SHP77 treated with DMSO at 0.1 percent for 48 hours (cell line): ENCODE data around the gene HVCN1.
"Not testable (repeated sequence)": the region's sequence is repeated elsewhere in the genome, so short reads cannot be mapped to it uniquely, and the experiment has no call there.

ENCODE experiments used
- DNase-seq: peaks from one replicate; lab custom pipeline; 2025; lab: John Stamatoyannopoulos, UW

HVCN1 gene, protein sequence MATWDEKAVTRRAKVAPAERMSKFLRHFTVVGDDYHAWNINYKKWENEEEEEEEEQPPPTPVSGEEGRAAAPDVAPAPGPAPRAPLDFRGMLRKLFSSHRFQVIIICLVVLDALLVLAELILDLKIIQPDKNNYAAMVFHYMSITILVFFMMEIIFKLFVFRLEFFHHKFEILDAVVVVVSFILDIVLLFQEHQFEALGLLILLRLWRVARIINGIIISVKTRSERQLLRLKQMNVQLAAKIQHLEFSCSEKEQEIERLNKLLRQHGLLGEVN

DNA sequence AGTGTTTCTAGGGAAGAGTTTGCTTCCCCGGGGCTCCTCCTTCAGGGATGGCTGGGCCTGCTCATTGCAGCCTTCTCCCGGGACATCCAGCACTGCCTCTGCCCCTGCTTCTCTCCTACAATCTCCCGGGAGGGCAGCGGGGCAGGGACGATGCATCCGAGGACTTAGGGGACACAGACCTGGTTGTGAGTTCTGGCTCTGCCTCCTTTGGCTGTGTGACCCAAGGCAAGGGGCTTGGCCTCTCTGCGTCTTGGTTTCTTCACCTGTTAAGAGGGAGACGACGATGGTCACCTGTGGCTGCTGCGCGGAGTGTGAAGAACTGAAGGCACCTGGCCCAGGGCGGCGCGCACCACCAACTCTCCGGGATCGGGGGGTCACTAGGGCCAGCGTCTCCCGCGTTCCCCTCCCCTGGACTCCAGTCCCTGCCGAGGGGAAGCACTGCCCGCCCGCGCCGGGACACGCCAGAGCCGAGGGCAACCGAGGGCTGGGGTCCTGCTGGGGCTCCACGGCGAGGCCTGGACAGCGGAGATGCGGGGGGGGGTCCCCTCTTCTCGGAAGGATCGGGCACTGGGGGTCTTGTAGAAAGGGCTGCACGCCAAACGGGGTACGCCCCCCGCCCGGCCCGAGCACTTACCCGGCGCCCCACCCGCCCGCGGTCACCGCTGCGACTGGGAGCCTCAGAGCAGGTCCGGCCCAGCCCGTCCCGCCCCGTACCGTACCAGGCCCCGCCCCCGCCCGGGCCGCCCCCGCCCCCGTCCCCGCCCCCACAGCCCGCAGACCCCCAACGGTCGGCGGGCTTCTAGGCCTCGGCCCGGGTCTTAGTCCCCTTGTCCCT lies at the start of gene HVCN1:
Gene HVCN1, minus strand, starts transcription at position 670 of the 835 bp plus-strand sequence. CDS start 5,870 bp downstream, outside the sequence.
- DNase-seq, result no peak

DNA sequence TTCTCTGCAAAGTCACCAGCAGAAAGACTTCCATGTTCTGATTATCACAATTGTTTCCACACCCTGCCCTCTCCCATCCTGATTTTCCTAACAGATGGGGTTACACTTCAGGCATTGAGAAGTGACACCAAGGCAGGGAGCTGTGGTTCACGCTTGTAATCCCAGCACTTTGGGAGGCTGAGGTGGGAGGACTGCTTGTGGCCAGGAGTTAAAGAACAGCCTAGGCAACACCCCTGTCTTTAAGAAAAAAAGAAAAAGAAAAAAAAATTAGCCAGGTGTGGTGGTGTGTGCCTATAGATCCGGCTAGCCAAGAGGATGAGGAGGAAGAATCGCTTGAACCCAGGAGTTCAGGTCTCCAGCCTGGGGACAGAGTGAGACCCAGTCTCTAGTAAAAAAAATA lies 48.6 kb upstream of the HVCN1 start:
- no peak for DNase-seq

DNA sequence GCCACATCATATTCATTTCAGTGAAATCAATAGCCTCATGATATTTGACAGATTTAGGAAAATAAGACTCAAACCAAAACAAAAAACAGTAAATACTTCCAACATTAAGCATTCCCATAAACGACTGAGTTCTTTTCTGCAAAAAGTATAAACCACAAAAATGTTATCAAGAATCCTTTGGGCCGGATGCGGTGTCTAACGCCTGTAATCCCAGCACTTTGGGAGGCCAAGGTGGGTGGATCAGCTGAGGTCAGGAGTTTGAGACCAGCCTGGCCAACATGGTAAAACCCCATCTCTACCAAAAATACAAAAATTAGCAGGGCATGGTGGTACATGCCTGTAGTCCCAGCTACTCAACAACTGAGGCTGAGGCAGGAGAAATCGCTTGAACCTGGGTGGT lies 48.1 kb upstream of the HVCN1 start:
- not testable (repeated sequence) for DNase-seq

DNA sequence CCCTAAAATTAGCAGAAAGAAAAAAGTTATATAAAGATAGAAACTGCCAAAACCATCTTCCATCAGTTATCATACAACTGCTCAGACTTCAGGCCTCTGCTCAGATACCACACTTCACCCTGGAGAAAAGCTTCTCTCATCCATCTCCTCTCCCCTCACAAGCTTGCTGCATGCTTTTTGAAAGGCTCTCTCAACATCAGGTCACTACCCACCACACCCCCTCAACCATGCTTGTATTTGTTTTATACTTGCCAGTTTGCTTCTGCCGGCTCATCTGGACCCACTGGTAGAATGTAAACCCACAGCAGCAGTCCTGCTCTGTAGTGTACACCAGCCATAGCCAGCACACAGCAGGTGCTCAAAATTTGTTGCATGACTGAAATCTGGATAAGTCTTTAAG lies 45.0 kb upstream of the HVCN1 start:
- DNase-seq, result no peak

DNA sequence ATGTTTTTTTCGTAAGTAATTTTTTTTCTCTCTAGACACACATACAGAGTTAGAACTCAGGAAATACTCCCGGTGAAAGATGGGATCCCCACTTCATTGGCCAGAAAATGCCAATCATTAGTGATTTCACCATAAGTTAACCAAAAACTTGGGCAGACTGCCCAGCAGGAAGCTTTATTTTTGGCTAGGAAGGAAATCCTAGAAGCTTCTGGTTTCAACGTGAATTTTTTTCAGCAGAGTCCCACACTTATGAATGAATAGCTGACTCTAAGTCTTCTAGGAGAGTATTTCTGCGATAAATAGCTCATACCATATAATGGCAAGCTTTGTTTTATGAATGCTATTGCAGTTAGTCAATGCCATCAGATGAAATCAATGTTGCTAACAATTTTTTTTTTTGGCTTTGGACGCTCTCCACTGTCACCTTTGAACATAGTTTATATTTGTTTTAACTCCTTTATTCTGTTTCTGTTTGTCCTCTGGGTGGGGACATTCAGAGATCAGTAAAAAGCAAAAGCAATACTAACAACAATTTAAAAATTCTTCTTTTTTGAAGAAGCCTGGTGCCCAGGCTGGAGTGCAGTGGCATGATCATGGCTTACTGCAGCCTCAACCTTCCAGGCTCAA lies 44.3 kb upstream of the HVCN1 start:
- no peak for DNase-seq

DNA sequence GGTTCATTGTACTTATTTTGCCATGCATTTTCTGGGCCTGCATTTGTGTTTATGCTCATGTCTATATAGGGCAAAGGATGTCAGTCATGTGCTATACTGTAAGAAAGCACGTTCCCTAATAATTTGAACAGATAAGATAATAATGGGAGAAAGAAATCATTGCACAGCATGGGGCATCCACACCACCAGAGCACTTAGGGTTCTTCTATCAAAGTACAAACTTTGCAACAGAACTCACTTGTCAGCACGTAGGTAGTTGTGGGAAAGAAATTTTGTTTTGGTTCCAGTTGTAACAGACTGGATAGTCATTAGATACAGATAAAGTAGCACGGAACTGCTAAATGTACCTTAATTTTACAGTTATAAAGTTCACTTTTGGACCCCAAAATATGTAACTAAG lies 43.7 kb upstream of the HVCN1 start:
- no peak for DNase-seq

DNA sequence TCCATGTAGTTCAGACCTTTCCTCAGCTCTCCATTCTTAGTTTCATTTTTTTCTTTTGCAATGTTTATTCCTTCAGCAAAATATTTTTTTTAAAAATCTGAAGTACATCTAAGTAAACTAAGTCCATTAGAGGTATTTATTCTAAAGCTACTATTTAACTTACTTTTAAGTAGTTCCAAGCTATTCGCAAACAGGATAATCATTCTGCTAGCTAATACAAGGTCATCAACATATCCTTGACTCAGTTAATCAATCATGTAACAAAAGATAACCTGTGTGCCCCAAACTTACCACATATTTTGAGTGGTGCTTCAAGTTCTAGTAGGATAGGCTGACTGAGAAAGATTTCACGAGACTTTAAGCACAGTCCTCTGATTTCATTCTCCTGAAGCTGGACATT lies 42.6 kb upstream of the HVCN1 start:
- no peak for DNase-seq

DNA sequence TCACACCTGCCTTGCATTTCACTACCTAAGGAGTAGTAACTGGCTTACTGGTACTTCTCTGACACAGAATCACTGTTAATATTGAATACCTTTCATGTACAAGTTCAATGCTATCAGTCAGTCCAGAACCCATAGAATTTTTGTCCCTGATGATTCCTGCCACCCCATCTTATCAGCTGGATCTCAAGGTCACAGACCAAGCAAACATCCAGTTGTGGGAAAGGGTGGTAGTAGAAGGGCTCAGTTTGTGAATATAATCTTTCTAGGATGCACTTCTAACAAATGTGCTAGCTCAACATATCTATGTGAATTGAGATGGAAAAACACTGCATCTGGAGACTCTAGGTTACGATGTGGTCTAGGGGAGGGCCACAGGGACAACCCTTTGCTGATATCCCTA lies 39.7 kb upstream of the HVCN1 start:
- DNase-seq, result no peak

DNA sequence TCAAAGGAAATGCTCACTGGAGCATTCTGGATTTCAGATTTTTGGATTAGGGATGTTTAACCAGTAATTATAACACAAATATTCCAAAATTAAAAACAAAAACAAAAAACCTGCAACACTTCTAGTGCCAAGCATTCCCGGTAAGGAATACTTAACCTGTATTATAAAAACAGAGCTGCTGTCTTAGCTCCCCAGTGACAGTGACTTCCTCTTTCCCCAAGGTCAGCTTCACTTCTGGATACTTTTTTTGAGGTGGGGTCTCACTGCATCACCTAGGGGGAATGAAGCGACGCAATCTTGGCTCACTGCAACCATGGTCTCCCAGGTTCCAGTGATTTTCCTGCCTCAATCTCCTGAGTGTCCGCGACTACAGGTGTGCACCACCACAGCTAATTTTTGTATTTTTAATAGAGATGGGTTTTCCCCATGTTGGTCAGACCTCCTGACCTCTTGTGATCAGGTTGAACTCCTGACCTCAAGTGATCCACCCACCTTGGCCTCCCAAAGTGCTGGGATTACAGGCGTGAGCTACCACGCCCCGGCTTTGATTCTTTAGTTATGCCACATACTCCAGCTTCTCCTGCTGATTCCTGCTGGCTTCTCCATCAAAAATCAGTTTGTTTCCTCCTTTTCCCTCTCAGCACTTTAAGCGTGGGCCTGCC lies 37.9 kb upstream of the HVCN1 start:
- DNase-seq, result no peak

DNA sequence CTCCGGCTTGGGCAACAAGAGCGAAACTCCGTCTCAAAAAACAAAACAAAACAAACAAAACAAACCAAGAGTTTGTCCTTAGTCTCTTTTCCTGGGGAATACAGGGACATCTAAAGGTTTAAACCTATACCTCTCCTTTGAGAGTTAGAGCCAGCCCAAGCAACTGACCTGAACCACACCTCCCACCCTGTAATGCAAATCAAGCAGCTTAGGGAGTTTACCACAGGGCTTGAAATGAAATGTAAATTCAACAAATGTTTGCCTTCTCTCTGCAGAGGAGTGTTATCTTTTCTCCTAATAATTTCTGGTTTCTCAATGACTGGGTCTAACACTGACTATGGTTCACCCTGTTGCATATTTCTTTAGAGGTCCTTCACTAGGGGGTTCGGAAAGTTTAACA lies 37.1 kb upstream of the HVCN1 start:
- no peak for DNase-seq

DNA sequence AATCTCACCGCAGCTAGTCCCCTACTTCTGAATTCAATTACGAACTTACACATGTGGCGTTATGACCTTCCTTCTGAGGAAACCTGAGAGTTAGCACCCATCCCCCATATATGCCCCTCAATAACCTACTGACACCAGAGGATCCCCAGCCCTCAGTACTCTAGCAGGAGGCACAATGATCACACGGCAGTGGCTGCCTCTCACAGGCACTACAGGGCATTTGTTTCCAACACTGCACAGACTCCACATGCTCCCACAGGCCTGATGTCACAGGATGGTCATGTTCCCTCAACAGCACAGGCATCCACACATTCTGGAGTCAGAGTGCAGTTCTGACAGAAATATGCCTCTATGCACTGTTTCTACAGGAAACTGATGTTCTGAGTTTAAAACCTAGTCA lies 36.4 kb upstream of the HVCN1 start:
- no peak for DNase-seq

DNA sequence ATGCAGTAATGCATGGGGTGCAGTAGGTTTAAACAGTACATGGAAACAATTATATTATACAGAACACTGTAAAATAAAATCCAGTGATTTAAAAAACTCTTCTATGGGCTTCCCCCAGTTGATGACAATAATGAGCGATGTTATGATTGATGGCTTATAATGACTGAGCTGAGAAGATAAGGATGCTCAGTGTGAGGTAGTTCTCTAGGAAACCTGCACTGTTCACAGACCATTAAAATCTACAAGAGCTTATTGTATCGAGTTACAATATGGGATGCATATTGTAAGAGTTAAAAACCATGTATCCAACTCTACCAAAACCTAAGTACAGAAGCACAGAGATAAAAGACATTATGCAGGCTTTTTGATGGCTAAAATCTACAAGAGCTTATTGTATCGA lies 34.0 kb upstream of the HVCN1 start:
- DNase-seq, result not testable (repeated sequence)

DNA sequence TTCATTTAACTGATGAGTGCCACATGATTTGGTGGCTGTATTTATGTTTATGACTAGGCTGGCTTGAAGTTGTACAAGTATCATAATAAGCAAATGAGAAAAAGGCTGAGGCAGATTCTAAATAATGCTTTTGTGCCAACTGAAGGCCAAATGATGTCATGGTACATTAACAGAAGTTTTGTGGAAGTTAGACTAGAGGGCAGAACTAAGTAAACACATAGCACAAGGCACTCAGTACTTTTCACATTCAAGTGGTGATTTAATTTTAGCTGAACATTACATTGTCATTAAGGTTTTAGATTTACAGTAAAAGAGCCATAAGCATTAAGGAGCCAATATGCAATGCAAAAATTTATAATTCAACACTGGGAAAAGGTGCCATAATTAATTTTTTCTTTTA lies 32.7 kb upstream of the HVCN1 start:
- no peak for DNase-seq

DNA sequence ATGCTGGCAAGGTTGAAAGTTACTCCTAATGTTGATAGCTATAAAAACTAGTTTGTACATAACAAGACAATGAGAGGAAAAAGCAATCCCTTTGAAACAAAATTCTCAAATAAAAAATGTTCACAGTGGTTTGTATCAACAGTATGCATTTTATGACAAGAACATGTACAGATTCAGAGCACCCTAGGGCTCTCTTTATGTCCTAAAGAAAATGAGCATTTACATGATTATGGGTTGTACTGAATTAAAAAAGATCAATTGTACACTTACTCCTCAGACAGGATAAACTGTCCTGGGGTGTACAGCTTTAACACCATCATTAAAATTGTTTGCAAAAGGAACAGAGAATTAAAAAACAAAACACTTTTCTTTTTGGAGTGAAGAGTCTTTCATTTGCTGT lies 31.6 kb upstream of the HVCN1 start:
- no peak for DNase-seq

DNA sequence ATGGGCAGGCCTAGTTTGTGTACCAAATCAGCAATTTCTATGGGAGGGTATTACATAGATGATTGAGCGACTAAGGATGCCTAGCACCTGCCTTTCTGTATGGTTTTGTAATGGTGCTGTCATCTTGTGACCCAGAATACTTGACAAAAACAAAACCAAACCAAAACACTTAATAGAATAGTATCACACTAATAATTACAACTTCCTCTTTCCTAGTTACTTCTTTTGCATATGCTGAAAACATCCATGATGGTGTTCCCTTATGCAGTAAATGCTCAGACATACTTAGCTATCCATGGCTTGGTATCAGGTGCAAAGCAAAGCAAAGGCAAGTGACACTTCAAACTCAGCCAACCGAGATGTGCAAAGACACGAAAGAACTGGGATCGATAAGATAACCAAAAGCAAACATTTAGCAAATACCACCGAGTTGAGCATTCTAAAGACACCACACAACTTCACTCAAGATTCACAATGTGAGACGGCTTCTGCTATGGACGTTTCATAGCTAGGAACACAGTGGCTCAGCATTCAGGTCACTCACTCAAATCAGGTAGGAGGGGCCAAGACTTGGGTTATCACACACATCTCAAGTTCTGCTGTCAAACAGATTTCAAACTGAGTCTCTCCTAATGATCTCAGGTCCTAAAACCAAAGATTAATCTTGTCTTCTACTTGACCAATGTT lies 29.4 kb upstream of the HVCN1 start:
- DNase-seq, result no peak

DNA sequence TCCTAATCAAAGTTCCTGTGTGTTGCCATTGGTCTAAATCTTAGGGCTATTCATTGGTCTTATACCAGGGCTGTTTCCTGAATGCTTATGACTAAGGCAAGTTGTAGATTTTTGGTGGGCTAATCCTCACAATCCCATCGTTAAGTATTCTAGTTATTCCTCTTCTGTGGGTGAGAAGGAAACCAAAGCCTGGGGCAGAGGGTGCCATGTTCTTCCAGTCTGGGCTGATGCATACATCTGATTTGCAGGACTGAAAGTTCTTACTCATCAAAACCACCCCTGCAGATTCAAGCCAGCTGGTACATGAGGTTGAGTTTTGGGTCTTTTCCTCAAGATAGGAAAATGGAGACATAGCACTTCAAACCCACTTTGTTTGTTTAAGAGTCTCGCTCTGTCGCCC lies 28.1 kb upstream of the HVCN1 start:
- DNase-seq, result no peak

DNA sequence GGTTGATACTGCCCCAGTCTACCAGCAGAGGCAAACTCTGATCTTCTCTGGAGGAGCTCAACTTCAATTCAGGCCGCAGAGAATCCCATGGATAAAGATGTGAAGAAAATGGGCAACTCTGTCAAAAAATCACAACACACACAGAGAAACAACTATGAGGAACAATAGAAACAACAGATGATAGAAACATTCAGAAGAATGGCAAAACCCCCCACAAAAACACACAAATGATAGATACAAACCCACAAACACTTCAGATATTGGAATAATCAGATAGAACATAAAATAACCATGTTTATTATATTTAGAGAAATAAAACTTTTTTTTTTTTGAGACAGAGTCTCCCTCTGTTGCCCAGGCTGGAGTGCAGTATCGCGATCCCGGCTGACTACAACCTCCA lies 20.0 kb upstream of the HVCN1 start:
- no peak for DNase-seq

DNA sequence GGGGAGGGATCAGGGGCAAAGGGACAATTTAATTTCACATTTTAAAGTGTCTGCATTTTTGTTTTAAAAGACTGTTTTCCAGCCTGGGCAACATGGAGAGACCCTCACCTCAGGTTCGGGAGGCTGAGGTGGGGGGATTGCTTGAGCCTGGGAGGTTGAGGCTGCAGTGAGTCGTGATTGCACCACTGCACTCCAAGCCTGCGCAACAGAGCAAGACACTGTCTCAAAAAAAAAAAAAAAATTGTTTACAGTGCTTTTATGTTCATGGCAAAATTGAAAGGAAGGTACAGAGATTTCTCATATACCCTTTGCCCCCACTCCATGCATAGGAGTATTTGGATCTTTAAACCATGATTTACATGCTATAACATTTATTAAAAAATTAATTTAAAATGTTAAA lies 16.4 kb upstream of the HVCN1 start:
- no peak for DNase-seq

DNA sequence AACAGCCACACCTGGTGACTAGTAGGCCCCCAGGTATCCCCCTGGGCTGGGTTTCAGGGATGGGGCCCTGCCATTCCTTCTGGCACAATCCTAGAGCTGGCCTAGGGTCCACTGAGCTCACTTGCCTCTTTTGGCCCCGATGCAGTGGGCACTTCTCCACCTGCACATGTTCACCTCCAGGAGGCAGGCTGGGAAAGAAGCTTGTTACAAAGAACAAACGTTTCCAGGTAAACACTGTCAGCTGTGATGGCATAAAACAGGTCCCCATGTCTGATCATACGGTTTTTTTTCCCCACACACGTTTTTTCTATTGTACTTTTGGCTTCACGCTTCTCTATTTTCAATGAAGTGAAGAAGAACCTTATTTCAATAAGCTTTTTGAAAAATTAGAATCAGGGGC lies 15.8 kb upstream of the HVCN1 start:
- peak; percentile 20 for DNase-seq

DNA sequence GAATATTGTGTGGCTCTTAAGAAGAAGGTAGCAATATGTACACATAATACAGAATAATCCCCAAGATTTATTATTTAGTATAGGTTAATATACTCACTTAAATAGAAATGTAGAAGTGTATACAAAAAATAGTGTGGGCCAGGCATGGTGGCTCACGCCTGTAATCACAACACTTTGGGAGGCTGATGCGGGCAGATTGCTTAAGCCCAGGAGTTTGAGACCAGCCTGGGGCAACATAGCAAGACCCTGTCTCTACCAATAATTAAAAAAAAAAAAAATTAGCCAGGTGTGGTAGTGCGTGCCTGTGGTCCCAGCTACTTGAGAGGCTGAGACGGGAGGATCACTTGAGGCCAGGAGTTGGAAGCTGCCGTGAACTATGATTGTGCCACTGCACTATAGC lies 15.3 kb upstream of the HVCN1 start:
- no peak for DNase-seq

DNA sequence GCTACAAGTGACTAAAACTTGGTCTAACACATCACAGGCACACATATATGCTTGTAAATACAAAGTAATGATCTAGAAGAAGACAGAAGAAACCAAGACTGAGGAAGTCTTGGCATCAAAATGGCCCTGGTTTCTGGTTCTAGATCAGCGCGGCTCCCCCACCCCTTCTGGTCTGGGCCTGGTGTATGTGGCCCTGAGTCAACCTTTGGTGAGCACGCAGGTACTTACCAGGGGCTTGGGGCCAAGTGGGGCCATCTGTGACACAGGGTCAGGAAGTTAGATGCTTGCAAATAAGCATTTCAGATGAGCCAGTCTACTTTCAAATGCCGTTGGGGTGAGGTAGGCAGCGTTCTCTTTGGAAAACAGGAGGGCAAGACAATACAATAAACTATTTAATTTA lies 13.2 kb upstream of the HVCN1 start:
- DNase-seq, result no peak
